K562 (cell line): ENCODE data around the gene MYO16. TPM values are rescaled to one million over a fixed set of nuclear protein-coding genes. Genes with fewer than 3 reads are reported as not detected.

Experiments
- ATAC-seq: fragments of 200-7000 bp; cut with Tn5 transposase; 3 replicates; pipeline ENCODE4 v1.9.1; 2020; ENCODE audit warnings: moderate library complexity
- BruUV-seq: library from RNA; stranded (reverse); fragments of 400-500 nt; replicated peaks from 2 replicates; lab custom pipeline; 2021; lab: Mats Ljungman, UMichigan
- CTCF ChIA-PET: fragments of 300-600 bp; formaldehyde crosslinking; extraction: SDS; loops from one replicate; lab custom pipeline; 2021; ENCODE audit warnings: low intra/inter-chr PET ratio; lab: Yijun Ruan, JAX
- POLR2A ChIA-PET: fragments of 300-600, 350-650 bp; sonication (Branson Sonifier 250); formaldehyde crosslinking; extraction: SDS; loops from one replicate; lab custom pipeline; 2021; ENCODE audit warnings: antibody characterized with exemption, inconsistent platforms; lab: Yijun Ruan, JAX
- DNase-seq, 4 experiments: peaks; one replicate each; pipeline versions ENCODE4 v3.0.0 to v3.0.0-alpha.2; 2011 to 2018; ENCODE audit warnings: low spot score in 3 of 4, mixed read lengths in 3 of 4; ENCODE audit errors: extremely low read depth in 1 of 4
- FAIRE-seq: peaks from 2 replicates; lab custom pipeline; 2011; peaks lifted over from hg19 to GRCh38; lab: Jason Lieb, UNC
- H2AFZ ChIP-seq: 2 replicates; pipeline ENCODE4 v1.6.0; 2011; ENCODE audit warnings: low read depth, low read length, control low read depth, inconsistent platforms
- H3K27ac ChIP-seq: fragments of 200-600 bp; 3 replicates; pipeline ENCODE4 v1.8.0; 2011; ENCODE audit warnings: low read depth, mild to moderate bottlenecking, control low read depth, inconsistent platforms, low read length, moderate library complexity, mixed read lengths; ENCODE audit errors: extremely low read depth
- H3K27me3 ChIP-seq, 2 experiments: fragments of 300-600 bp in 1 of 2; 2 replicates in 1 of 2; 3 replicates in 1 of 2; pipeline versions ENCODE4 v1.6.0 to v1.8.0; 2011; ENCODE audit warnings: inconsistent platforms in 2 of 2, low read length in 2 of 2, mild to moderate bottlenecking in 1 of 2, mixed read lengths in 1 of 2, moderate library complexity in 1 of 2; ENCODE audit not compliant: control insufficient read depth in 2 of 2, insufficient read depth in 2 of 2
- H3K36me3 ChIP-seq: fragments of 300-600 bp; 3 replicates; pipeline ENCODE4 v1.8.0; 2011; ENCODE audit warnings: mild to moderate bottlenecking, low read length, inconsistent platforms; ENCODE audit not compliant: control insufficient read depth, insufficient read depth
- H3K4me1 ChIP-seq, 2 experiments: fragments of 200-600 bp in 1 of 2; replicated peaks in 1 of 2; 2 replicates in 1 of 2; 3 replicates in 1 of 2; pipeline versions ENCODE4 v1.5.1 to v1.8.0; 2011; ENCODE audit warnings: inconsistent platforms in 2 of 2, low read length in 2 of 2, mild to moderate bottlenecking in 1 of 2, mixed read lengths in 1 of 2, moderate library complexity in 1 of 2; ENCODE audit not compliant: control insufficient read depth in 2 of 2, insufficient read depth in 2 of 2
- H3K4me2 ChIP-seq: 2 replicates; pipeline ENCODE4 v1.6.1; 2011; ENCODE audit warnings: low read length, control low read depth, inconsistent platforms, mixed read lengths; ENCODE audit not compliant: insufficient read depth
- H3K4me3 ChIP-seq: fragments of 200-600 bp; sonication (generic), shearing (Covaris generic); 2 replicates; pipeline ENCODE4 v1.5.1; 2016; ENCODE audit warnings: control low read depth, inconsistent platforms
- H3K79me2 ChIP-seq: fragments of 200-600 bp; 3 replicates; pipeline ENCODE4 v1.8.0; 2011; ENCODE audit warnings: low read length, inconsistent platforms; ENCODE audit not compliant: control insufficient read depth, insufficient read depth
- H3K9ac ChIP-seq, 2 experiments: 2 replicates each; pipeline versions ENCODE4 v1.6.0 to v1.6.1; 2011; ENCODE audit warnings: low read depth in 2 of 2, low read length in 2 of 2, control low read depth in 1 of 2, inconsistent platforms in 1 of 2, mild to moderate bottlenecking in 1 of 2, mixed read lengths in 1 of 2; ENCODE audit not compliant: insufficient read depth in 1 of 2
- H3K9me1 ChIP-seq: one replicate; pipeline ENCODE4 v1.6.0; 2011; ENCODE audit warnings: inconsistent platforms, mild to moderate bottlenecking, low read length, moderate library complexity; ENCODE audit not compliant: control insufficient read depth, insufficient read depth
- H3K9me3 ChIP-seq: replicated peaks from 2 replicates; pipeline ENCODE4 v1.5.1; 2011; ENCODE audit warnings: low read depth, low read length, inconsistent platforms; ENCODE audit not compliant: control insufficient read depth, insufficient read depth
- H4K20me1 ChIP-seq: replicated peaks from 2 replicates; pipeline ENCODE4 v1.6.1; 2011; ENCODE audit warnings: low read length, inconsistent platforms, mixed read lengths; ENCODE audit not compliant: control insufficient read depth, insufficient read depth
- E2F5 ChIP-seq: sonication (generic); formaldehyde crosslinking; IDR thresholded peaks from 2 replicates; pipeline ENCODE4 v1.8.0; 2022; ENCODE audit warnings: mild to moderate bottlenecking, missing genetic modification reagents
- NRF1 ChIP-seq, 2 experiments: fragments of 450-650 bp; IDR thresholded peaks in 1 of 2; conservative IDR thresholded peaks in 1 of 2; 2 replicates each; pipeline ENCODE4 v1.6.1; 2014; ENCODE audit warnings: mild to moderate bottlenecking in 2 of 2
- PTBP1 ChIP-seq: fragments of 200-400 bp; formaldehyde crosslinking; IDR thresholded peaks from 2 replicates; pipeline ENCODE4 v1.6.1; 2017; ENCODE audit warnings: low read depth, low read length
- SMC3 ChIP-seq: conservative IDR thresholded peaks from 2 replicates; pipeline ENCODE4 v1.6.1; 2011; ENCODE audit warnings: low read depth, low read length, improper control_type of control experiment; ENCODE audit not compliant: insufficient read depth
- ZNF696 ChIP-seq: fragments of 250-450 bp; sonication (Bioruptor Pico); conservative IDR thresholded peaks from 2 replicates; pipeline ENCODE4 v1.4.0; 2020; ENCODE audit warnings: mild to moderate bottlenecking, moderate library complexity
- WGBS: fragments of 100-300 bp; shearing (Covaris generic); methylation state at CpG from one replicate; pipeline ENCODE4 v1.1.6; 2016; ENCODE audit warnings: low coverage, mixed read lengths; ENCODE audit not compliant: insufficient coverage; ENCODE audit errors: missing lambda C conversion rate; 5-methylcytosine and 5-hydroxymethylcytosine counted together
- in situ Hi-C: fragments of 300-500 bp; cut with MboI; formaldehyde crosslinking; loops from 4 replicates; pipeline ENCODE4 v1.15.0; 2018; ENCODE audit warnings: inconsistent platforms, mixed read lengths
- intact Hi-C: fragments of 100-400 bp; cut with micrococcal nuclease; formaldehyde crosslinking; loops from 2 replicates; pipeline ENCODE4 v1.14.2; 2022
- polyA plus RNA-seq, 8 experiments: library from polyadenylated mRNA; depleted of rRNA in 4 of 8; stranded (reverse) in 5 of 8; unstranded in 3 of 8; fragments of >200 nt; fragmentation: Nextera tagmentation in 2 of 8; fragmentation: Illumina TruSeq in 1 of 8; extraction: Ambion mirVana in 2 of 8; extraction: Trizol in 1 of 8; gene quantifications; 2 replicates each; pipeline versions ENCODE4 v1.2.1 to v1.2.3, GENCODE V29; 2011 to 2014; ENCODE audit warnings: inconsistent platforms in 1 of 8, missing spikeins in 1 of 8
- total RNA-seq, 7 experiments: library from RNA; depleted of rRNA in 6 of 7; stranded (reverse); fragments of >200 nt in 6 of 7; fragmentation: Illumina TruSeq in 2 of 7; extraction: Trizol in 2 of 7; gene quantifications; 2 replicates each; pipeline versions ENCODE4 v1.2.1 to v1.2.3, GENCODE V29; 2011 to 2021; ENCODE audit warnings: low replicate concordance in 1 of 7

The MYO16 gene
- total and polyA plus RNA-seq, 9 of the 15 experiments (the other 6 are each of a cell fraction or from before 2014, with no cell fraction given) = 4.3 to 45.7 (median 12.1) TPM

- FAIRE-seq (no peak), ATAC-seq (no peak), DNase-seq (no peak)
- Histone ChIP-seq H3K27ac (no peak overlapping the region), H3K4me2 (no peak overlapping the region), H3K9me3 (no peaks in the 10 kb centered on the region), H4K20me1 (no peaks in the 10 kb centered on the region), H3K9me1 (no peaks in the 10 kb centered on the region), H3K27me3 (no peaks in the 10 kb centered on the region), H3K79me2 (no peaks in the 10 kb centered on the region), H3K4me3 (no peak overlapping the region), H3K36me3 (no peaks in the 10 kb centered on the region), H3K9ac (no peak overlapping the region), H2AFZ (no peak overlapping the region), H3K4me1 (no peaks in the 10 kb centered on the region)
- CTCF ChIA-PET = no interaction called here
- TF ChIP-seq SMC3 = no peak
- in situ Hi-C loops (no loop called here), intact Hi-C loops (no loop called here)
- 50% methylated on average over 1 of the region's 1 CpG for WGBS
- no TSS peak for BruUV-seq
- POLR2A ChIA-PET = interaction anchor here (0.7 kb wide), 1 partner anchor 13 kb away, joined by 3 read pairs; no protein-coding TSS in a partner anchor
Observed at GRCh38 chr13:108667205-108667604, 37.8 kb downstream of the MYO16 start.

GRCh38 chr13:108669381-108669780 is 40.0 kb downstream of the MYO16 start:
- POLR2A ChIA-PET = no interaction called here
- WGBS = no CpG with 5 or more reads among the region's 1 CpG
- H3K4me1 ChIP-seq = no peaks in the 10 kb centered on the region
- no peak overlapping the region for H3K9ac ChIP-seq
- H3K9me1 ChIP-seq = no peaks in the 10 kb centered on the region
- H3K4me3 ChIP-seq = no peak overlapping the region
- intact Hi-C loops = no loop called here
- FAIRE-seq (no peak), ATAC-seq (no peak), DNase-seq (no peak)
- H3K9me3 ChIP-seq = no peaks in the 10 kb centered on the region
- H3K36me3 ChIP-seq = no peaks in the 10 kb centered on the region
- no peak for TF ChIP-seq E2F5 (CRISPR knock-in tag)
- TF ChIP-seq ZNF696 = no peak
- TF ChIP-seq NRF1 (conservative IDR thresholded peaks at IDR 0.05 in 1 of 2, IDR thresholded peaks at IDR 0.05 in 1 of 2) = no peak
- TF ChIP-seq PTBP1 = no peak
- no peak overlapping the region for H2AFZ ChIP-seq
- CTCF ChIA-PET = no interaction called here
- H3K27ac ChIP-seq = no peak overlapping the region
- H3K79me2 ChIP-seq = no peaks in the 10 kb centered on the region
- H4K20me1 ChIP-seq = no peaks in the 10 kb centered on the region
- no TSS peak for BruUV-seq
- in situ Hi-C loops = no loop called here
- H3K27me3 ChIP-seq = no peaks in the 10 kb centered on the region
- H3K4me2 ChIP-seq = no peak overlapping the region
